Kidney capillary endothelial cell (primary cell): ENCODE results near the gene APOL3.
A peak's percentile ranks its signal among the peaks of the same experiment; 100 is the strongest.
"Not testable (repeated sequence)": the region's sequence is repeated elsewhere in the genome, so short reads cannot be mapped to it uniquely, and the experiment has no call there.

Source experiments
- DNase-seq: peaks from one replicate; pipeline ENCODE4 v3.0.0-alpha.2; 2018; ENCODE audit warnings: low spot score

APOL3 gene

GRCh38 chr22:36134182-36134581 is 26.4 kb downstream of the APOL3 start:
- DNase-seq: no peak

GRCh38 chr22:36131907-36132306 is 28.6 kb downstream of the APOL3 start:
- DNase-seq: no peak

- no peak for DNase-seq
Measured at GRCh38 chr22:36129486-36130388, 30.8 kb downstream of the APOL3 start.

- DNase-seq: no peak
Measured at GRCh38 chr22:36129071-36129470, 31.5 kb downstream of the APOL3 start.

GRCh38 chr22:36125994-36126531 is 34.5 kb downstream of the APOL3 start:
- no peak for DNase-seq

- no peak for DNase-seq
Measured at GRCh38 chr22:36125434-36125833, 35.1 kb downstream of the APOL3 start.

- DNase-seq: no peak
Measured at GRCh38 chr22:36124666-36125065, 35.9 kb downstream of the APOL3 start.

- DNase-seq: peak; percentile 99
Measured at GRCh38 chr22:36123673-36124630, 36.6 kb downstream of the APOL3 start.

- DNase-seq: not testable (repeated sequence)
Measured at GRCh38 chr22:36120621-36121351, 39.8 kb downstream of the APOL3 start.

- no peak for DNase-seq
Measured at GRCh38 chr22:36117053-36117554, 43.5 kb downstream of the APOL3 start.

GRCh38 chr22:36116127-36116526 is 44.4 kb downstream of the APOL3 start:
- DNase-seq: no peak

- DNase-seq: no peak
Measured at GRCh38 chr22:36113121-36113520, 47.4 kb downstream of the APOL3 start.

GRCh38 chr22:36111316-36111715 is 49.2 kb downstream of the APOL3 start:
- no peak for DNase-seq

GRCh38 chr22:36110306-36110881 is 50.2 kb downstream of the APOL3 start:
- DNase-seq: no peak

GRCh38 chr22:36107436-36107835 is 53.1 kb downstream of the APOL3 start:
- peak; percentile 21 for DNase-seq

- DNase-seq: no peak
Measured at GRCh38 chr22:36106910-36107309, 53.6 kb downstream of the APOL3 start.

GRCh38 chr22:36104988-36105387 is 55.6 kb downstream of the APOL3 start:
- DNase-seq: no peak

GRCh38 chr22:36104435-36104834 is 56.1 kb downstream of the APOL3 start:
- DNase-seq: no peak

GRCh38 chr22:36103891-36104290 is 56.7 kb downstream of the APOL3 start:
- DNase-seq: no peak

- no peak for DNase-seq
Measured at GRCh38 chr22:36102995-36103394, 57.6 kb downstream of the APOL3 start.

- no peak for DNase-seq
Measured at GRCh38 chr22:36101756-36102155, 58.8 kb downstream of the APOL3 start.
